Mammary epithelial cell (primary cell): Measurements from ENCODE around the gene ARNT2.

Experiments used
- CTCF ChIP-seq, 2 donors: IDR thresholded peaks in 1 of 2; conservative IDR thresholded peaks in 1 of 2; 2 replicates each; pipeline ENCODE4 v1.5.1; 2011 to 2012; ENCODE audit warnings: inconsistent platforms in 2 of 2, low read length in 2 of 2, mild to moderate bottlenecking in 2 of 2, control low read depth in 1 of 2, low read depth in 1 of 2; ENCODE audit not compliant: insufficient read depth in 1 of 2; ENCODE audit errors: extremely low read depth in 1 of 2
- EZH2 ChIP-seq: IDR thresholded peaks from 2 replicates; pipeline ENCODE4 v1.6.1; 2012; ENCODE audit warnings: low read length, inconsistent platforms, borderline replicate concordance

GRCh38 chr15:80478075-80478474 lies 73.9 kb downstream of the ARNT2 start:
- TF ChIP-seq EZH2 (no peak), CTCF (conservative IDR thresholded peaks at IDR 0.05 in 1 of 2, IDR thresholded peaks at IDR 0.05 in 1 of 2; ENCODE audit: extremely low read depth in 1 of 2, insufficient read depth in 1 of 2, low read depth in 1 of 2, low read length in 2 of 2) (no peak)
